Endothelial cell of umbilical vein (primary cell): Measurements from ENCODE around the gene PANK3. TPM values are rescaled to one million over a fixed set of nuclear protein-coding genes. Genes with fewer than 3 reads are reported as not detected.

ENCODE experiments used
- BruUV-seq: library from RNA; stranded (reverse); fragments of 400-500 nt; replicated peaks from 2 replicates; lab custom pipeline; 2021; lab: Mats Ljungman, UMichigan
- CTCF ChIA-PET: fragments of 300-600, 350-600 bp; sonication (Branson Sonifier 250); formaldehyde crosslinking; loops from one replicate; lab custom pipeline; 2021; ENCODE audit warnings: antibody characterized with exemption, inconsistent platforms; lab: Charles Lee
- POLR2A ChIA-PET: fragments of 300-600, 350-600 bp; sonication (Branson Sonifier 250); formaldehyde crosslinking; loops from one replicate; lab custom pipeline; 2021; ENCODE audit warnings: antibody characterized with exemption, inconsistent platforms; lab: Charles Lee
- DNase-seq: peaks from one replicate; pipeline ENCODE4 v3.0.0-alpha.2; 2011; ENCODE audit warnings: low read depth, low spot score
- FAIRE-seq: peaks from 2 replicates; lab custom pipeline; 2011; peaks lifted over from hg19 to GRCh38; lab: Jason Lieb, UNC
- H2AFZ ChIP-seq: 2 replicates; pipeline ENCODE4 v1.6.0; 2012; ENCODE audit warnings: low read depth, low read length, control low read depth, inconsistent platforms
- H3K27ac ChIP-seq: 2 replicates; pipeline ENCODE4 v1.5.1; 2011; ENCODE audit warnings: low read depth, mild to moderate bottlenecking, control low read depth, low read length, moderate library complexity; ENCODE audit not compliant: insufficient read depth
- H3K27me3 ChIP-seq, 2 experiments: 2 replicates each; pipeline versions ENCODE4 v1.6.0 to v1.6.1; 2011; ENCODE audit warnings: low read length in 2 of 2, mixed read lengths in 1 of 2; ENCODE audit not compliant: control insufficient read depth in 2 of 2, insufficient read depth in 2 of 2
- H3K36me3 ChIP-seq, 2 experiments: 2 replicates in 1 of 2; 3 replicates in 1 of 2; pipeline ENCODE4 v1.5.1; 2011; ENCODE audit warnings: low read length in 2 of 2, mild to moderate bottlenecking in 1 of 2, moderate library complexity in 1 of 2; ENCODE audit not compliant: control insufficient read depth in 2 of 2, insufficient read depth in 2 of 2; ENCODE audit errors: extremely low read depth in 1 of 2
- H3K4me1 ChIP-seq: 3 replicates; pipeline ENCODE4 v1.5.1; 2011; ENCODE audit warnings: mild to moderate bottlenecking, low read length; ENCODE audit not compliant: control insufficient read depth, insufficient read depth; ENCODE audit errors: extremely low read depth
- H3K4me2 ChIP-seq: 2 replicates; pipeline ENCODE4 v1.6.1; 2011; ENCODE audit warnings: low read length, control low read depth, mixed read lengths; ENCODE audit not compliant: insufficient read depth
- H3K4me3 ChIP-seq, 3 experiments: fragments of 200-600 bp in 1 of 3; sonication (generic), shearing (Covaris generic) in 1 of 3; replicated peaks in 1 of 3; 2 replicates each; pipeline ENCODE4 v1.5.1; 2011 to 2016; ENCODE audit warnings: control low read depth in 3 of 3, low read length in 3 of 3, mild to moderate bottlenecking in 2 of 3, inconsistent platforms in 1 of 3, low read depth in 1 of 3, moderate library complexity in 1 of 3; ENCODE audit not compliant: insufficient read depth in 1 of 3
- H3K79me2 ChIP-seq: 2 replicates; pipeline ENCODE4 v1.6.0; 2012; ENCODE audit warnings: low read length, inconsistent platforms; ENCODE audit not compliant: control insufficient read depth, insufficient read depth
- H3K9ac ChIP-seq: replicated peaks from 2 replicates; pipeline ENCODE3; 2011; ENCODE audit warnings: low read length, control low read depth; ENCODE audit not compliant: insufficient read depth; ENCODE audit errors: extremely low read depth
- H3K9me1 ChIP-seq: replicated peaks from 3 replicates; pipeline ENCODE4 v1.6.0; 2011; ENCODE audit warnings: mild to moderate bottlenecking, low read length; ENCODE audit not compliant: control insufficient read depth, insufficient read depth; ENCODE audit errors: extremely low read depth
- H3K9me3 ChIP-seq: replicated peaks from 2 replicates; pipeline ENCODE4 v1.5.1; 2012; ENCODE audit warnings: low read length, inconsistent platforms; ENCODE audit not compliant: control insufficient read depth, insufficient read depth
- H4K20me1 ChIP-seq: replicated peaks from 2 replicates; pipeline ENCODE3; 2011; ENCODE audit warnings: mild to moderate bottlenecking, low read length; ENCODE audit not compliant: control insufficient read depth, insufficient read depth; ENCODE audit errors: extremely low read depth
- EZH2 ChIP-seq: IDR thresholded peaks from 2 replicates; pipeline ENCODE4 v1.6.1; 2012; ENCODE audit warnings: borderline replicate concordance, low read depth, mild to moderate bottlenecking, moderate library complexity, low read length, inconsistent platforms; ENCODE audit not compliant: severe bottlenecking
- FOS ChIP-seq: IDR thresholded peaks from 2 replicates; pipeline ENCODE4 v1.6.1; 2011; ENCODE audit warnings: mild to moderate bottlenecking, low read length, moderate library complexity, borderline replicate concordance; ENCODE audit not compliant: insufficient read depth
- GATA2 ChIP-seq: IDR thresholded peaks from 2 replicates; pipeline ENCODE4 v1.7.0; 2011; ENCODE audit warnings: low read depth, mild to moderate bottlenecking, moderate library complexity, mixed read lengths, low read length; ENCODE audit not compliant: insufficient read length, insufficient read depth
- JUN ChIP-seq: IDR thresholded peaks from 2 replicates; pipeline ENCODE4 v1.6.1; 2011; ENCODE audit warnings: borderline replicate concordance, low read depth; ENCODE audit not compliant: insufficient read length, insufficient read depth
- MYC ChIP-seq: IDR thresholded peaks from one replicate; pipeline ENCODE4 v1.6.1; 2011; ENCODE audit warnings: mild to moderate bottlenecking, low read depth, low read length
- POLR2A ChIP-seq: IDR thresholded peaks from 2 replicates; pipeline ENCODE4 v1.6.1; 2012; ENCODE audit warnings: low read depth, mild to moderate bottlenecking, control low read depth, low read length
- POLR2AphosphoS5 ChIP-seq: IDR thresholded peaks from 2 replicates; pipeline ENCODE4 v1.6.1; 2012; ENCODE audit warnings: low read depth, mild to moderate bottlenecking, control low read depth, low read length, moderate library complexity; ENCODE audit not compliant: insufficient read depth
- dilution Hi-C: fragments of 300-500 bp; cut with MboI; formaldehyde crosslinking; loops from one replicate; pipeline ENCODE4 v1.15.0; 2019; ENCODE audit warnings: low sequenced_read_pairs; ENCODE audit not compliant: extremely low pct_ligation_motif_present
- intact Hi-C: fragments of 100-400 bp; cut with micrococcal nuclease; formaldehyde crosslinking; loops from one replicate; pipeline ENCODE4 v1.10.0; 2022
- polyA plus RNA-seq, 4 experiments: library from polyadenylated mRNA; depleted of rRNA in 3 of 4; stranded (reverse) in 3 of 4; unstranded in 1 of 4; fragments of >200 nt; gene quantifications; 2 replicates each; pipeline versions ENCODE4 v1.2.1 to v1.2.3, GENCODE V29; 2011 to 2012; ENCODE audit warnings: missing spikeins in 1 of 4
- total RNA-seq: library from RNA; stranded (reverse); gene quantifications from 2 replicates; pipeline ENCODE4 v1.2.3, GENCODE V29; 2021
- TF ChIP-seq, protein P1 (sequence below): IDR thresholded peaks from 2 replicates; pipeline ENCODE4 v1.6.1; 2011; ENCODE audit not compliant: insufficient read depth, insufficient read length
- TF ChIP-seq, protein P2 (sequence below), 2 donors: IDR thresholded peaks; 1 replicate in 1 of 2; 2 replicates in 1 of 2; pipeline ENCODE4 v1.5.1; 2011; ENCODE audit warnings: low read length in 2 of 2, mild to moderate bottlenecking in 2 of 2, moderate library complexity in 2 of 2, control low read depth in 1 of 2, inconsistent platforms in 1 of 2, low read depth in 1 of 2; ENCODE audit not compliant: insufficient read depth in 1 of 2; ENCODE audit errors: extremely low read depth in 1 of 2

The PANK3 gene
- total and polyA plus RNA-seq, 2 donors (not counting 3 experiments of a cell fraction or from before 2014, with no cell fraction given), result 8.1 to 78.8 TPM

GRCh38 chr5:168557389-168557788, 21.8 kb downstream of the PANK3 start:
- no TSS peak for BruUV-seq
- dilution Hi-C loops, result no loop called here
- no peak overlapping the region for H3K27ac ChIP-seq
- H3K36me3 ChIP-seq, result peaks cover 8 to 26% of the 10 kb centered on the region in 2 experiments
- no peak overlapping the region for H3K9ac ChIP-seq
- no peaks in the 10 kb centered on the region for H3K27me3 ChIP-seq
- no peaks in the 10 kb centered on the region for H3K9me3 ChIP-seq
- no peak overlapping the region for H3K4me2 ChIP-seq
- H3K4me3 ChIP-seq, result no peak overlapping the region
- ChIA-PET POLR2A (no interaction called here), CTCF (interaction anchor here (0.8 to 1.3 kb wide), 3 partner anchors 11 to 32 kb away, joined by 3 read pairs; no protein-coding TSS in a partner anchor)
- intact Hi-C loops, result loop anchor here (5.0 kb wide), 1 partner anchor 45 kb away; no protein-coding TSS in a partner anchor
- peaks cover 9% of the 10 kb centered on the region for H4K20me1 ChIP-seq
- H3K79me2 ChIP-seq, result peaks cover 39% of the 10 kb centered on the region
- H2AFZ ChIP-seq, result no peak overlapping the region
- TF ChIP-seq EZH2, result no peak
- no peak for TF ChIP-seq POLR2AphosphoS5
- no peak for TF ChIP-seq FOS
- TF ChIP-seq, protein P1, sequence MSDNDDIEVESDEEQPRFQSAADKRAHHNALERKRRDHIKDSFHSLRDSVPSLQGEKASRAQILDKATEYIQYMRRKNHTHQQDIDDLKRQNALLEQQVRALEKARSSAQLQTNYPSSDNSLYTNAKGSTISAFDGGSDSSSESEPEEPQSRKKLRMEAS, result no peak
- no peak for TF ChIP-seq JUN
- TF ChIP-seq GATA2, result no peak
- no peak for TF ChIP-seq POLR2A
- TF ChIP-seq, protein P2, sequence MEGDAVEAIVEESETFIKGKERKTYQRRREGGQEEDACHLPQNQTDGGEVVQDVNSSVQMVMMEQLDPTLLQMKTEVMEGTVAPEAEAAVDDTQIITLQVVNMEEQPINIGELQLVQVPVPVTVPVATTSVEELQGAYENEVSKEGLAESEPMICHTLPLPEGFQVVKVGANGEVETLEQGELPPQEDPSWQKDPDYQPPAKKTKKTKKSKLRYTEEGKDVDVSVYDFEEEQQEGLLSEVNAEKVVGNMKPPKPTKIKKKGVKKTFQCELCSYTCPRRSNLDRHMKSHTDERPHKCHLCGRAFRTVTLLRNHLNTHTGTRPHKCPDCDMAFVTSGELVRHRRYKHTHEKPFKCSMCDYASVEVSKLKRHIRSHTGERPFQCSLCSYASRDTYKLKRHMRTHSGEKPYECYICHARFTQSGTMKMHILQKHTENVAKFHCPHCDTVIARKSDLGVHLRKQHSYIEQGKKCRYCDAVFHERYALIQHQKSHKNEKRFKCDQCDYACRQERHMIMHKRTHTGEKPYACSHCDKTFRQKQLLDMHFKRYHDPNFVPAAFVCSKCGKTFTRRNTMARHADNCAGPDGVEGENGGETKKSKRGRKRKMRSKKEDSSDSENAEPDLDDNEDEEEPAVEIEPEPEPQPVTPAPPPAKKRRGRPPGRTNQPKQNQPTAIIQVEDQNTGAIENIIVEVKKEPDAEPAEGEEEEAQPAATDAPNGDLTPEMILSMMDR (IDR thresholded peaks at IDR 0.05; ENCODE audit: extremely low read depth in 1 of 2, insufficient read depth in 1 of 2, low read depth in 1 of 2, low read length in 2 of 2), result no peak
- no peak for TF ChIP-seq MYC
- H3K4me1 ChIP-seq, result no peaks in the 10 kb centered on the region
- DNase-seq, result no peak
- peaks cover 4% of the 10 kb centered on the region for H3K9me1 ChIP-seq
- FAIRE-seq, result no peak
